ENCODE results near the gene GSC2. TPM values are rescaled to one million over a fixed set of nuclear protein-coding genes. Genes with fewer than 3 reads are reported as not detected.

GSC2 gene
- total and polyA plus RNA-seq, 9 of the 15 experiments (the other 6 are each of a cell fraction or from before 2014, with no cell fraction given), result not detected

- no peak for TF ChIP-seq ZNF518B (CRISPR knock-in tag; IDR thresholded peaks at IDR 0.05)
- TF ChIP-seq WHSC1 (IDR thresholded peaks at IDR 0.05; ENCODE audit: low read length), result peak; percentile 17
- peak; percentile 42; the same call in 1 of the 2 replicates for TF ChIP-seq POLR2G (IDR thresholded peaks at IDR 0.05; ENCODE audit: low read depth, low read length)
- TF ChIP-seq ZNF224 (CRISPR knock-in tag; IDR thresholded peaks at IDR 0.05), result no peak
- TF ChIP-seq ELF2 (CRISPR knock-in tag; IDR thresholded peaks at IDR 0.05), result no peak
- peak; percentile 41 for TF ChIP-seq RBBP5 (IDR thresholded peaks at IDR 0.05; ENCODE audit: borderline replicate concordance, insufficient read depth, low read length, poor library complexity, severe bottlenecking)
- TF ChIP-seq ETS2 (tag; IDR thresholded peaks at IDR 0.05; ENCODE audit: borderline replicate concordance, poor library complexity, severe bottlenecking), result no peak
- no peak for TF ChIP-seq MYBL2 (IDR thresholded peaks at IDR 0.05; ENCODE audit: low read depth)
- TF ChIP-seq MYBL2 (CRISPR knock-in tag; IDR thresholded peaks at IDR 0.05; ENCODE audit: borderline replicate concordance), result no peak
- no peak for TF ChIP-seq PRDM10 (IDR thresholded peaks at IDR 0.05; ENCODE audit: partially characterized antibody)
- no peak for TF ChIP-seq E4F1 (CRISPR knock-in tag; IDR thresholded peaks at IDR 0.05; ENCODE audit: borderline replicate concordance)
- TF ChIP-seq HNRNPL (IDR thresholded peaks at IDR 0.05; ENCODE audit: low read depth, low read length), result no peak
These were observed 13.2 kb downstream of the GSC2 start (continued) for GRCh38 chr22:19136915-19137314.

Data from K562 (cell line).